HepG2 (cell line): ENCODE data around the gene LPCAT4. TPM values are rescaled to one million over a fixed set of nuclear protein-coding genes. Genes with fewer than 3 reads are reported as not detected.

ENCODE experiments used
- ATAC-seq: fragments of 200-7000 bp; cut with Tn5 transposase; 3 replicates; pipeline ENCODE4 v1.9.1; 2020; ENCODE audit warnings: mild to moderate bottlenecking, moderate library complexity
- BruUV-seq: library from RNA; stranded (reverse); fragments of 400-500 nt; replicated peaks from 2 replicates; lab custom pipeline; 2021; lab: Mats Ljungman, UMichigan
- CTCF ChIA-PET: fragments of 300-600 bp; formaldehyde crosslinking; extraction: SDS; loops from one replicate; lab custom pipeline; 2021; ENCODE audit warnings: low total read pairs, inconsistent platforms, low intra/inter-chr PET ratio; lab: Yijun Ruan, JAX
- POLR2A ChIA-PET: fragments of 350-600 bp; sonication (Branson Sonifier 250); formaldehyde crosslinking; loops from one replicate; lab custom pipeline; 2020; ENCODE audit warnings: antibody characterized with exemption, inconsistent platforms; lab: Yijun Ruan, JAX
- DNase-seq: peaks from one replicate; pipeline ENCODE4 v3.0.0-alpha.2; 2015; ENCODE audit warnings: low spot score
- FAIRE-seq: peaks from 3 replicates; lab custom pipeline; 2011; peaks lifted over from hg19 to GRCh38; lab: Jason Lieb, UNC
- H2AFZ ChIP-seq: one replicate; pipeline ENCODE4 v1.6.1; 2011; ENCODE audit warnings: low read length, inconsistent platforms
- H3K27ac ChIP-seq: fragments of 300-600 bp; 3 replicates; pipeline ENCODE4 v1.8.0; 2011; ENCODE audit warnings: mixed run types, mild to moderate bottlenecking, mixed read lengths, low read length, inconsistent platforms; ENCODE audit not compliant: insufficient read depth; ENCODE audit errors: extremely low read length
- H3K27me3 ChIP-seq, 2 experiments: fragments of 200-600 bp in 1 of 2; 2 replicates in 1 of 2; 3 replicates in 1 of 2; pipeline versions ENCODE4 v1.6.0 to v1.8.0; 2011; ENCODE audit warnings: low read length in 2 of 2, mild to moderate bottlenecking in 2 of 2, moderate library complexity in 2 of 2, inconsistent platforms in 1 of 2; ENCODE audit not compliant: insufficient read depth in 2 of 2, control insufficient read depth in 1 of 2
- H3K36me3 ChIP-seq, 2 experiments: fragments of 200-600 bp in 1 of 2; replicated peaks in 1 of 2; 2 replicates in 1 of 2; 3 replicates in 1 of 2; pipeline versions ENCODE4 v1.5.1 to v1.8.0; 2011; ENCODE audit warnings: low read length in 2 of 2, inconsistent platforms in 1 of 2; ENCODE audit not compliant: insufficient read depth in 2 of 2, control insufficient read depth in 1 of 2
- H3K4me1 ChIP-seq: 2 replicates; pipeline ENCODE4 v1.5.1; 2012; ENCODE audit warnings: low read length, inconsistent platforms; ENCODE audit not compliant: insufficient read depth
- H3K4me2 ChIP-seq: 2 replicates; pipeline ENCODE4 v1.6.0; 2011; ENCODE audit warnings: low read depth, low read length, inconsistent platforms
- H3K4me3 ChIP-seq, 3 experiments: fragments of 200-600 bp in 1 of 3; sonication (generic), shearing (Covaris generic) in 1 of 3; replicated peaks in 1 of 3; 2 replicates each; pipeline ENCODE4 v1.5.1; 2011 to 2016; ENCODE audit warnings: low read length in 3 of 3, inconsistent platforms in 2 of 3, low read depth in 2 of 3, mild to moderate bottlenecking in 2 of 3, control low read depth in 1 of 3, mixed read lengths in 1 of 3; ENCODE audit not compliant: insufficient read depth in 1 of 3
- H3K79me2 ChIP-seq: one replicate; pipeline ENCODE4 v1.6.1; 2011; ENCODE audit warnings: low read length, inconsistent platforms; ENCODE audit not compliant: insufficient read depth
- H3K9ac ChIP-seq: 2 replicates; pipeline ENCODE4 v1.6.0; 2011; ENCODE audit warnings: mild to moderate bottlenecking, low read depth, low read length, inconsistent platforms; ENCODE audit not compliant: insufficient read depth
- H3K9me3 ChIP-seq: 2 replicates; pipeline ENCODE4 v1.5.1; 2012; ENCODE audit warnings: mild to moderate bottlenecking, low read length
- H4K20me1 ChIP-seq: 2 replicates; pipeline ENCODE4 v1.6.0; 2011; ENCODE audit warnings: inconsistent platforms, mild to moderate bottlenecking, low read length, moderate library complexity; ENCODE audit not compliant: insufficient read depth
- CBFB ChIP-seq: sonication (generic); formaldehyde crosslinking; IDR thresholded peaks from 2 replicates; pipeline ENCODE4 v1.4.0; 2020; ENCODE audit warnings: missing genetic modification reagents
- CREM ChIP-seq, 2 experiments: sonication (generic) in 1 of 2; formaldehyde crosslinking in 1 of 2; IDR thresholded peaks; 2 replicates each; pipeline versions ENCODE4 v1.4.0 to v1.6.1; 2016 to 2020; ENCODE audit warnings: antibody characterized with exemption in 1 of 2, mild to moderate bottlenecking in 1 of 2, missing genetic modification reagents in 1 of 2
- EP300 ChIP-seq, 3 experiments: sonication (generic) in 1 of 3; formaldehyde crosslinking in 1 of 3; IDR thresholded peaks; 2 replicates each; pipeline versions ENCODE4 v1.5.1 to v1.6.1; 2011 to 2020; ENCODE audit warnings: low read depth in 2 of 3, low read length in 2 of 3, borderline replicate concordance in 1 of 3, improper control_type of control experiment in 1 of 3, mild to moderate bottlenecking in 1 of 3, missing genetic modification reagents in 1 of 3, moderate library complexity in 1 of 3
- IRF2 ChIP-seq: IDR thresholded peaks from 2 replicates; pipeline ENCODE4 v1.6.1; 2018; ENCODE audit warnings: missing genetic modification reagents, missing compliant biosample characterization
- NKX3-1 ChIP-seq: sonication (generic); formaldehyde crosslinking; IDR thresholded peaks from 2 replicates; pipeline ENCODE4 v1.5.0; 2020; ENCODE audit warnings: missing genetic modification reagents
- ZNF20 ChIP-seq: sonication (generic); formaldehyde crosslinking; IDR thresholded peaks from 2 replicates; pipeline ENCODE4 v1.4.0; 2020; ENCODE audit warnings: mild to moderate bottlenecking, moderate library complexity, missing genetic modification reagents
- WGBS: methylation state at CpG from one replicate; pipeline ENCODE4 v1.1.6; 2017; ENCODE audit warnings: low lambda C conversion rate; 5-methylcytosine and 5-hydroxymethylcytosine counted together
- in situ Hi-C: cut with HindIII; loops from 2 replicates; pipeline ENCODE4 v1.10.0; 2017; ENCODE audit warnings: low pct_unique_long_range_greater_than_20kb; ENCODE audit not compliant: extremely low pct_ligation_motif_present
- intact Hi-C: fragments of 100-400 bp; cut with micrococcal nuclease; formaldehyde crosslinking; loops from one replicate; pipeline ENCODE4 v1.10.0; 2022; ENCODE audit not compliant: unreplicated experiment
- polyA plus RNA-seq, 8 experiments: library from polyadenylated mRNA; depleted of rRNA in 3 of 8; stranded (reverse) in 7 of 8; unstranded in 1 of 8; fragments of >200 nt; fragmentation: Illumina TruSeq in 4 of 8; extraction: Trizol in 4 of 8; gene quantifications; 2 replicates each; pipeline versions ENCODE4 v1.2.1 to v1.2.3, GENCODE V29; 2011 to 2016; ENCODE audit warnings: low read depth in 4 of 8, missing spikeins in 1 of 8, mixed read lengths in 1 of 8; ENCODE audit not compliant: insufficient read depth in 1 of 8
- total RNA-seq, 5 experiments: library from RNA; depleted of rRNA; stranded (reverse); fragments of >200 nt; fragmentation: Illumina TruSeq; extraction: Trizol; gene quantifications; 2 replicates each; pipeline ENCODE4 v1.2.3, GENCODE V29; 2016; ENCODE audit warnings: low read depth in 1 of 5
- TF ChIP-seq, protein P1 (sequence below): sonication (generic); formaldehyde crosslinking; IDR thresholded peaks from 2 replicates; pipeline ENCODE4 v1.4.0; 2020; ENCODE audit warnings: low read depth, mild to moderate bottlenecking, missing genetic modification reagents
- TF ChIP-seq, protein P2 (sequence below): sonication (generic); formaldehyde crosslinking; IDR thresholded peaks from 2 replicates; pipeline ENCODE4 v1.4.0; 2020; ENCODE audit warnings: missing genetic modification reagents

Gene LPCAT4
- total and polyA plus RNA-seq, 2 of the 13 experiments (the other 11 are each of a cell fraction or from before 2014, with no cell fraction given), result 8.1 to 57.1 TPM

DNA sequence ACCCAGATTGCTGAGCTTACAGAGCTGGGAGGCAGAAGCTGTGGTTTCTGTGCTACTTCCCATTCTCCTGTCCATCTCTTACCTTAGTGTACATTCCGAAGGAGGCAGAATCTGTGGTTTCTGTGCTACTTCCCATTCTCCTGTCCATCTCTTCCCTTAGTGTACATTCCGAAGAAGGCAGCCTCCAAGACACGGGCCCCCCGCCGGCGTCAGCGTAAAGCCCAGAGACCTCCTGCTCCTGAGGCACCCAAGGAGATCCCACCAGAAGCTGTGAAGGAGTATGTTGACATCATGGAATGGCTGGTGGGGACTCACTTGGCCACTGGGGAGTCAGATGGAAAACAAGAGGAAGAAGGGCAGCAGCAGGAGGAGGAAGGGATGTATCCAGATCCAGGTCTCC, 12.7 kb downstream of the LPCAT4 start:
- no peak for DNase-seq
- intact Hi-C loops, result no loop called here
- 50% methylated on average over 1 of the region's 7 CpGs for WGBS
- no peak overlapping the region for H2AFZ ChIP-seq
- BruUV-seq, result no TSS peak
- ChIA-PET POLR2A (no interaction called here), CTCF (no interaction called here)
- no peak for FAIRE-seq
- H3K4me3 ChIP-seq, result no peak overlapping the region
- peaks cover 0 to 8% of the 10 kb centered on the region in 2 experiments; a peak in 2 of 5 replicates for H3K27me3 ChIP-seq
- TF ChIP-seq IRF2 (CRISPR knock-in tag) (no peak), CREM (IDR thresholded peaks at IDR 0.05) (no peak), CREM (CRISPR knock-in tag; IDR thresholded peaks at IDR 0.05) (no peak), EP300 (IDR thresholded peaks at IDR 0.05; ENCODE audit: low read depth in 2 of 2, low read length in 2 of 2) (no peak), EP300 (CRISPR knock-in tag; IDR thresholded peaks at IDR 0.05; ENCODE audit: borderline replicate concordance) (no peak), NKX3-1 (CRISPR knock-in tag) (no peak), CBFB (CRISPR knock-in tag) (no peak), ZNF20 (no peak)
- TF ChIP-seq, protein P1, sequence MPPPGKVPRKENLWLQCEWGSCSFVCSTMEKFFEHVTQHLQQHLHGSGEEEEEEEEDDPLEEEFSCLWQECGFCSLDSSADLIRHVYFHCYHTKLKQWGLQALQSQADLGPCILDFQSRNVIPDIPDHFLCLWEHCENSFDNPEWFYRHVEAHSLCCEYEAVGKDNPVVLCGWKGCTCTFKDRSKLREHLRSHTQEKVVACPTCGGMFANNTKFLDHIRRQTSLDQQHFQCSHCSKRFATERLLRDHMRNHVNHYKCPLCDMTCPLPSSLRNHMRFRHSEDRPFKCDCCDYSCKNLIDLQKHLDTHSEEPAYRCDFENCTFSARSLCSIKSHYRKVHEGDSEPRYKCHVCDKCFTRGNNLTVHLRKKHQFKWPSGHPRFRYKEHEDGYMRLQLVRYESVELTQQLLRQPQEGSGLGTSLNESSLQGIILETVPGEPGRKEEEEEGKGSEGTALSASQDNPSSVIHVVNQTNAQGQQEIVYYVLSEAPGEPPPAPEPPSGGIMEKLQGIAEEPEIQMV (CRISPR knock-in tag), result no peak
- TF ChIP-seq, protein P2, sequence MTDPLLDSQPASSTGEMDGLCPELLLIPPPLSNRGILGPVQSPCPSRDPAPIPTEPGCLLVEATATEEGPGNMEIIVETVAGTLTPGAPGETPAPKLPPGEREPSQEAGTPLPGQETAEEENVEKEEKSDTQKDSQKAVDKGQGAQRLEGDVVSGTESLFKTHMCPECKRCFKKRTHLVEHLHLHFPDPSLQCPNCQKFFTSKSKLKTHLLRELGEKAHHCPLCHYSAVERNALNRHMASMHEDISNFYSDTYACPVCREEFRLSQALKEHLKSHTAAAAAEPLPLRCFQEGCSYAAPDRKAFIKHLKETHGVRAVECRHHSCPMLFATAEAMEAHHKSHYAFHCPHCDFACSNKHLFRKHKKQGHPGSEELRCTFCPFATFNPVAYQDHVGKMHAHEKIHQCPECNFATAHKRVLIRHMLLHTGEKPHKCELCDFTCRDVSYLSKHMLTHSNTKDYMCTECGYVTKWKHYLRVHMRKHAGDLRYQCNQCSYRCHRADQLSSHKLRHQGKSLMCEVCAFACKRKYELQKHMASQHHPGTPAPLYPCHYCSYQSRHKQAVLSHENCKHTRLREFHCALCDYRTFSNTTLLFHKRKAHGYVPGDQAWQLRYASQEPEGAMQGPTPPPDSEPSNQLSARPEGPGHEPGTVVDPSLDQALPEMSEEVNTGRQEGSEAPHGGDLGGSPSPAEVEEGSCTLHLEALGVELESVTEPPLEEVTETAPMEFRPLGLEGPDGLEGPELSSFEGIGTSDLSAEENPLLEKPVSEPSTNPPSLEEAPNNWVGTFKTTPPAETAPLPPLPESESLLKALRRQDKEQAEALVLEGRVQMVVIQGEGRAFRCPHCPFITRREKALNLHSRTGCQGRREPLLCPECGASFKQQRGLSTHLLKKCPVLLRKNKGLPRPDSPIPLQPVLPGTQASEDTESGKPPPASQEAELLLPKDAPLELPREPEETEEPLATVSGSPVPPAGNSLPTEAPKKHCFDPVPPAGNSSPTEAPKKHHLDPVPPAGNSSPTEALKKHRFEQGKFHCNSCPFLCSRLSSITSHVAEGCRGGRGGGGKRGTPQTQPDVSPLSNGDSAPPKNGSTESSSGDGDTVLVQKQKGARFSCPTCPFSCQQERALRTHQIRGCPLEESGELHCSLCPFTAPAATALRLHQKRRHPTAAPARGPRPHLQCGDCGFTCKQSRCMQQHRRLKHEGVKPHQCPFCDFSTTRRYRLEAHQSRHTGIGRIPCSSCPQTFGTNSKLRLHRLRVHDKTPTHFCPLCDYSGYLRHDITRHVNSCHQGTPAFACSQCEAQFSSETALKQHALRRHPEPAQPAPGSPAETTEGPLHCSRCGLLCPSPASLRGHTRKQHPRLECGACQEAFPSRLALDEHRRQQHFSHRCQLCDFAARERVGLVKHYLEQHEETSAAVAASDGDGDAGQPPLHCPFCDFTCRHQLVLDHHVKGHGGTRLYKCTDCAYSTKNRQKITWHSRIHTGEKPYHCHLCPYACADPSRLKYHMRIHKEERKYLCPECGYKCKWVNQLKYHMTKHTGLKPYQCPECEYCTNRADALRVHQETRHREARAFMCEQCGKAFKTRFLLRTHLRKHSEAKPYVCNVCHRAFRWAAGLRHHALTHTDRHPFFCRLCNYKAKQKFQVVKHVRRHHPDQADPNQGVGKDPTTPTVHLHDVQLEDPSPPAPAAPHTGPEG (CRISPR knock-in tag), result no peak
- ATAC-seq, result no peak
- no peaks in the 10 kb centered on the region for H3K4me1 ChIP-seq
- H4K20me1 ChIP-seq, result no peaks in the 10 kb centered on the region
- no peaks in the 10 kb centered on the region for H3K79me2 ChIP-seq
- H3K9me3 ChIP-seq, result no peaks in the 10 kb centered on the region
- H3K27ac ChIP-seq, result no peak overlapping the region
- in situ Hi-C loops, result loop anchor here (25.0 kb wide), 1 partner anchor 292 kb away; no protein-coding TSS in a partner anchor
- no peak overlapping the region for H3K4me2 ChIP-seq
- peaks cover 0 to 3% of the 10 kb centered on the region in 2 experiments; a peak in 2 of 5 replicates for H3K36me3 ChIP-seq
- no peak overlapping the region for H3K9ac ChIP-seq
